K562 (cell line): ENCODE results near the gene DAB1. TPM values are rescaled to one million over a fixed set of nuclear protein-coding genes. Genes with fewer than 3 reads are reported as not detected.

ENCODE experiments used
- ATAC-seq: fragments of 200-7000 bp; cut with Tn5 transposase; 3 replicates; pipeline ENCODE4 v1.9.1; 2020; ENCODE audit warnings: moderate library complexity
- BruUV-seq: library from RNA; stranded (reverse); fragments of 400-500 nt; replicated peaks from 2 replicates; lab custom pipeline; 2021; lab: Mats Ljungman, UMichigan
- CTCF ChIA-PET: fragments of 300-600 bp; formaldehyde crosslinking; extraction: SDS; loops from one replicate; lab custom pipeline; 2021; ENCODE audit warnings: low intra/inter-chr PET ratio; lab: Yijun Ruan, JAX
- POLR2A ChIA-PET: fragments of 300-600, 350-650 bp; sonication (Branson Sonifier 250); formaldehyde crosslinking; extraction: SDS; loops from one replicate; lab custom pipeline; 2021; ENCODE audit warnings: antibody characterized with exemption, inconsistent platforms; lab: Yijun Ruan, JAX
- DNase-seq, 4 experiments: peaks; one replicate each; pipeline versions ENCODE4 v3.0.0 to v3.0.0-alpha.2; 2011 to 2018; ENCODE audit warnings: low spot score in 3 of 4, mixed read lengths in 3 of 4; ENCODE audit errors: extremely low read depth in 1 of 4
- FAIRE-seq: peaks from 2 replicates; lab custom pipeline; 2011; peaks lifted over from hg19 to GRCh38; lab: Jason Lieb, UNC
- H2AFZ ChIP-seq: 2 replicates; pipeline ENCODE4 v1.6.0; 2011; ENCODE audit warnings: low read depth, low read length, control low read depth, inconsistent platforms
- H3K27ac ChIP-seq: fragments of 200-600 bp; 3 replicates; pipeline ENCODE4 v1.8.0; 2011; ENCODE audit warnings: low read depth, mild to moderate bottlenecking, control low read depth, inconsistent platforms, low read length, moderate library complexity, mixed read lengths; ENCODE audit errors: extremely low read depth
- H3K27me3 ChIP-seq, 2 experiments: fragments of 300-600 bp in 1 of 2; 2 replicates in 1 of 2; 3 replicates in 1 of 2; pipeline versions ENCODE4 v1.6.0 to v1.8.0; 2011; ENCODE audit warnings: inconsistent platforms in 2 of 2, low read length in 2 of 2, mild to moderate bottlenecking in 1 of 2, mixed read lengths in 1 of 2, moderate library complexity in 1 of 2; ENCODE audit not compliant: control insufficient read depth in 2 of 2, insufficient read depth in 2 of 2
- H3K36me3 ChIP-seq: fragments of 300-600 bp; 3 replicates; pipeline ENCODE4 v1.8.0; 2011; ENCODE audit warnings: mild to moderate bottlenecking, low read length, inconsistent platforms; ENCODE audit not compliant: control insufficient read depth, insufficient read depth
- H3K4me1 ChIP-seq, 2 experiments: fragments of 200-600 bp in 1 of 2; replicated peaks in 1 of 2; 2 replicates in 1 of 2; 3 replicates in 1 of 2; pipeline versions ENCODE4 v1.5.1 to v1.8.0; 2011; ENCODE audit warnings: inconsistent platforms in 2 of 2, low read length in 2 of 2, mild to moderate bottlenecking in 1 of 2, mixed read lengths in 1 of 2, moderate library complexity in 1 of 2; ENCODE audit not compliant: control insufficient read depth in 2 of 2, insufficient read depth in 2 of 2
- H3K4me2 ChIP-seq: 2 replicates; pipeline ENCODE4 v1.6.1; 2011; ENCODE audit warnings: low read length, control low read depth, inconsistent platforms, mixed read lengths; ENCODE audit not compliant: insufficient read depth
- H3K4me3 ChIP-seq: fragments of 200-600 bp; sonication (generic), shearing (Covaris generic); 2 replicates; pipeline ENCODE4 v1.5.1; 2016; ENCODE audit warnings: control low read depth, inconsistent platforms
- H3K79me2 ChIP-seq: fragments of 200-600 bp; 3 replicates; pipeline ENCODE4 v1.8.0; 2011; ENCODE audit warnings: low read length, inconsistent platforms; ENCODE audit not compliant: control insufficient read depth, insufficient read depth
- H3K9ac ChIP-seq, 2 experiments: 2 replicates each; pipeline versions ENCODE4 v1.6.0 to v1.6.1; 2011; ENCODE audit warnings: low read depth in 2 of 2, low read length in 2 of 2, control low read depth in 1 of 2, inconsistent platforms in 1 of 2, mild to moderate bottlenecking in 1 of 2, mixed read lengths in 1 of 2; ENCODE audit not compliant: insufficient read depth in 1 of 2
- H3K9me1 ChIP-seq: one replicate; pipeline ENCODE4 v1.6.0; 2011; ENCODE audit warnings: inconsistent platforms, mild to moderate bottlenecking, low read length, moderate library complexity; ENCODE audit not compliant: control insufficient read depth, insufficient read depth
- H3K9me3 ChIP-seq: replicated peaks from 2 replicates; pipeline ENCODE4 v1.5.1; 2011; ENCODE audit warnings: low read depth, low read length, inconsistent platforms; ENCODE audit not compliant: control insufficient read depth, insufficient read depth
- H4K20me1 ChIP-seq: replicated peaks from 2 replicates; pipeline ENCODE4 v1.6.1; 2011; ENCODE audit warnings: low read length, inconsistent platforms, mixed read lengths; ENCODE audit not compliant: control insufficient read depth, insufficient read depth
- ARNT ChIP-seq, 2 experiments: fragments of 450-650 bp; IDR thresholded peaks; 2 replicates each; pipeline ENCODE4 v1.6.1; 2016; ENCODE audit warnings: mild to moderate bottlenecking in 1 of 2
- ASH1L ChIP-seq: fragments of 450-650 bp; IDR thresholded peaks from 2 replicates; pipeline ENCODE4 v1.6.1; 2018; ENCODE audit warnings: borderline replicate concordance, mild to moderate bottlenecking, low read depth; ENCODE audit not compliant: partially characterized antibody
- CHD1 ChIP-seq: fragments of 200-600 bp; sonication (generic); IDR thresholded peaks from one replicate; pipeline ENCODE4 v1.6.1; 2012; ENCODE audit warnings: mild to moderate bottlenecking, moderate library complexity, low read length, inconsistent platforms
- DACH1 ChIP-seq: fragments of 450-650 bp; IDR thresholded peaks from 2 replicates; pipeline ENCODE4 v1.6.1; 2018; ENCODE audit not compliant: partially characterized antibody
- ETV6 ChIP-seq, 3 experiments: fragments of 150-350 bp in 1 of 3; sonication (generic) in 1 of 3; formaldehyde crosslinking in 1 of 3; IDR thresholded peaks; 2 replicates each; pipeline versions ENCODE4 v1.6.1 to v1.8.0; 2014 to 2022; ENCODE audit warnings: borderline replicate concordance in 2 of 3, low read depth in 2 of 3, antibody characterized with exemption in 1 of 3, low read length in 1 of 3, mild to moderate bottlenecking in 1 of 3, missing genetic modification reagents in 1 of 3
- NCOR1 ChIP-seq: fragments of 450-650 bp; IDR thresholded peaks from 2 replicates; pipeline ENCODE4 v1.6.1; 2016; ENCODE audit warnings: mild to moderate bottlenecking, moderate library complexity
- PTBP1 ChIP-seq: fragments of 200-400 bp; formaldehyde crosslinking; IDR thresholded peaks from 2 replicates; pipeline ENCODE4 v1.6.1; 2017; ENCODE audit warnings: low read depth, low read length
- ZNF217 ChIP-seq: sonication (generic); formaldehyde crosslinking; IDR thresholded peaks from 2 replicates; pipeline ENCODE4 v1.8.0; 2022; ENCODE audit warnings: mild to moderate bottlenecking, missing genetic modification reagents
- ZNF707 ChIP-seq: fragments of 250-450 bp; sonication (Bioruptor Pico); conservative IDR thresholded peaks from 2 replicates; pipeline ENCODE4 v1.8.0; 2022; ENCODE audit warnings: inconsistent platforms, mild to moderate bottlenecking, moderate library complexity
- WGBS: fragments of 100-300 bp; shearing (Covaris generic); methylation state at CpG from one replicate; pipeline ENCODE4 v1.1.6; 2016; ENCODE audit warnings: low coverage, mixed read lengths; ENCODE audit not compliant: insufficient coverage; ENCODE audit errors: missing lambda C conversion rate; 5-methylcytosine and 5-hydroxymethylcytosine counted together
- in situ Hi-C: fragments of 300-500 bp; cut with MboI; formaldehyde crosslinking; loops from 4 replicates; pipeline ENCODE4 v1.15.0; 2018; ENCODE audit warnings: inconsistent platforms, mixed read lengths
- intact Hi-C: fragments of 100-400 bp; cut with micrococcal nuclease; formaldehyde crosslinking; loops from 2 replicates; pipeline ENCODE4 v1.14.2; 2022
- polyA plus RNA-seq, 8 experiments: library from polyadenylated mRNA; depleted of rRNA in 4 of 8; stranded (reverse) in 5 of 8; unstranded in 3 of 8; fragments of >200 nt; fragmentation: Nextera tagmentation in 2 of 8; fragmentation: Illumina TruSeq in 1 of 8; extraction: Ambion mirVana in 2 of 8; extraction: Trizol in 1 of 8; gene quantifications; 2 replicates each; pipeline versions ENCODE4 v1.2.1 to v1.2.3, GENCODE V29; 2011 to 2014; ENCODE audit warnings: inconsistent platforms in 1 of 8, missing spikeins in 1 of 8
- total RNA-seq, 7 experiments: library from RNA; depleted of rRNA in 6 of 7; stranded (reverse); fragments of >200 nt in 6 of 7; fragmentation: Illumina TruSeq in 2 of 7; extraction: Trizol in 2 of 7; gene quantifications; 2 replicates each; pipeline versions ENCODE4 v1.2.1 to v1.2.3, GENCODE V29; 2011 to 2021; ENCODE audit warnings: low replicate concordance in 1 of 7
- TF ChIP-seq, protein P1 (sequence below): sonication (generic); formaldehyde crosslinking; IDR thresholded peaks from 2 replicates; pipeline ENCODE4 v1.8.1; 2023; ENCODE audit warnings: missing genetic modification reagents, mild to moderate bottlenecking, borderline replicate concordance
- TF ChIP-seq, protein P2 (sequence below): fragments of 450-650 bp; IDR thresholded peaks from 2 replicates; pipeline ENCODE4 v1.7.0; 2016; ENCODE audit warnings: borderline replicate concordance

The DAB1 gene
- total and polyA plus RNA-seq, 9 of the 15 experiments (the other 6 are each of a cell fraction or from before 2014, with no cell fraction given) = not detected

GRCh38 chr1:57296726-57297250, 127.1 kb downstream of the DAB1 start:
- 0 out of 2 replicates have a peak, but pooled peaks cover 3% of the 10 kb centered on the region for H4K20me1 ChIP-seq
- POLR2A ChIA-PET = no interaction called here
- H3K79me2 ChIP-seq = no peaks in the 10 kb centered on the region
- CTCF ChIA-PET = no interaction called here
- in situ Hi-C loops (no loop called here), intact Hi-C loops (no loop called here)
- no peak for TF ChIP-seq PTBP1
- TF ChIP-seq CHD1 = no peak
- TF ChIP-seq, protein P1, sequence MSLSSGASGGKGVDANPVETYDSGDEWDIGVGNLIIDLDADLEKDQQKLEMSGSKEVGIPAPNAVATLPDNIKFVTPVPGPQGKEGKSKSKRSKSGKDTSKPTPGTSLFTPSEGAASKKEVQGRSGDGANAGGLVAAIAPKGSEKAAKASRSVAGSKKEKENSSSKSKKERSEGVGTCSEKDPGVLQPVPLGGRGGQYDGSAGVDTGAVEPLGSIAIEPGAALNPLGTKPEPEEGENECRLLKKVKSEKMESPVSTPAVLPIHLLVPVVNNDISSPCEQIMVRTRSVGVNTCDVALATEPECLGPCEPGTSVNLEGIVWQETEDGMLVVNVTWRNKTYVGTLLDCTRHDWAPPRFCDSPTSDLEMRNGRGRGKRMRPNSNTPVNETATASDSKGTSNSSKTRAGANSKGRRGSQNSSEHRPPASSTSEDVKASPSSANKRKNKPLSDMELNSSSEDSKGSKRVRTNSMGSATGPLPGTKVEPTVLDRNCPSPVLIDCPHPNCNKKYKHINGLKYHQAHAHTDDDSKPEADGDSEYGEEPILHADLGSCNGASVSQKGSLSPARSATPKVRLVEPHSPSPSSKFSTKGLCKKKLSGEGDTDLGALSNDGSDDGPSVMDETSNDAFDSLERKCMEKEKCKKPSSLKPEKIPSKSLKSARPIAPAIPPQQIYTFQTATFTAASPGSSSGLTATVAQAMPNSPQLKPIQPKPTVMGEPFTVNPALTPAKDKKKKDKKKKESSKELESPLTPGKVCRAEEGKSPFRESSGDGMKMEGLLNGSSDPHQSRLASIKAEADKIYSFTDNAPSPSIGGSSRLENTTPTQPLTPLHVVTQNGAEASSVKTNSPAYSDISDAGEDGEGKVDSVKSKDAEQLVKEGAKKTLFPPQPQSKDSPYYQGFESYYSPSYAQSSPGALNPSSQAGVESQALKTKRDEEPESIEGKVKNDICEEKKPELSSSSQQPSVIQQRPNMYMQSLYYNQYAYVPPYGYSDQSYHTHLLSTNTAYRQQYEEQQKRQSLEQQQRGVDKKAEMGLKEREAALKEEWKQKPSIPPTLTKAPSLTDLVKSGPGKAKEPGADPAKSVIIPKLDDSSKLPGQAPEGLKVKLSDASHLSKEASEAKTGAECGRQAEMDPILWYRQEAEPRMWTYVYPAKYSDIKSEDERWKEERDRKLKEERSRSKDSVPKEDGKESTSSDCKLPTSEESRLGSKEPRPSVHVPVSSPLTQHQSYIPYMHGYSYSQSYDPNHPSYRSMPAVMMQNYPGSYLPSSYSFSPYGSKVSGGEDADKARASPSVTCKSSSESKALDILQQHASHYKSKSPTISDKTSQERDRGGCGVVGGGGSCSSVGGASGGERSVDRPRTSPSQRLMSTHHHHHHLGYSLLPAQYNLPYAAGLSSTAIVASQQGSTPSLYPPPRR (CRISPR knock-in tag) = no peak
- no peak for TF ChIP-seq ARNT (IDR thresholded peaks at IDR 0.05)
- no peak for TF ChIP-seq ZNF707 (CRISPR knock-in tag)
- TF ChIP-seq ASH1L = no peak
- TF ChIP-seq, protein P2, sequence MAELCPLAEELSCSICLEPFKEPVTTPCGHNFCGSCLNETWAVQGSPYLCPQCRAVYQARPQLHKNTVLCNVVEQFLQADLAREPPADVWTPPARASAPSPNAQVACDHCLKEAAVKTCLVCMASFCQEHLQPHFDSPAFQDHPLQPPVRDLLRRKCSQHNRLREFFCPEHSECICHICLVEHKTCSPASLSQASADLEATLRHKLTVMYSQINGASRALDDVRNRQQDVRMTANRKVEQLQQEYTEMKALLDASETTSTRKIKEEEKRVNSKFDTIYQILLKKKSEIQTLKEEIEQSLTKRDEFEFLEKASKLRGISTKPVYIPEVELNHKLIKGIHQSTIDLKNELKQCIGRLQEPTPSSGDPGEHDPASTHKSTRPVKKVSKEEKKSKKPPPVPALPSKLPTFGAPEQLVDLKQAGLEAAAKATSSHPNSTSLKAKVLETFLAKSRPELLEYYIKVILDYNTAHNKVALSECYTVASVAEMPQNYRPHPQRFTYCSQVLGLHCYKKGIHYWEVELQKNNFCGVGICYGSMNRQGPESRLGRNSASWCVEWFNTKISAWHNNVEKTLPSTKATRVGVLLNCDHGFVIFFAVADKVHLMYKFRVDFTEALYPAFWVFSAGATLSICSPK = no peak
- no peak for TF ChIP-seq DACH1
- TF ChIP-seq ETV6 (IDR thresholded peaks at IDR 0.05; ENCODE audit: borderline replicate concordance in 1 of 2, low read depth in 2 of 2, low read length in 1 of 2) = no peak
- TF ChIP-seq ETV6 (CRISPR knock-in tag; IDR thresholded peaks at IDR 0.05; ENCODE audit: borderline replicate concordance) = no peak
- TF ChIP-seq NCOR1 = no peak
- no peak for TF ChIP-seq ZNF217 (CRISPR knock-in tag)
- FAIRE-seq (no peak), ATAC-seq (no peak), DNase-seq (no peak)
- H3K9me3 ChIP-seq = no peaks in the 10 kb centered on the region
- no peak overlapping the region for H3K9ac ChIP-seq
- H3K4me2 ChIP-seq = no peak overlapping the region
- H2AFZ ChIP-seq = no peak overlapping the region
- 2% methylated on average over 4 of the region's 4 CpGs for WGBS
- H3K9me1 ChIP-seq = no peaks in the 10 kb centered on the region
- H3K36me3 ChIP-seq = no peaks in the 10 kb centered on the region
- BruUV-seq = no TSS peak
- no peak overlapping the region for H3K27ac ChIP-seq
- H3K27me3 ChIP-seq = no peaks in the 10 kb centered on the region
- H3K4me3 ChIP-seq = no peak overlapping the region
- H3K4me1 ChIP-seq = no peaks in the 10 kb centered on the region
